ENCODE measurements around the gene KMT2E. TPM values are rescaled to one million over a fixed set of nuclear protein-coding genes. Genes with fewer than 3 reads are reported as not detected.

KMT2E gene
- total RNA-seq, 1 donor from 2014 or later = 109 TPM

GRCh38 chr7:105132335-105132734, 118.3 kb downstream of the KMT2E start:
- no peaks in the 10 kb centered on the region for H3K9me3 Mint-ChIP-seq
- no peak overlapping the region for H3K4me3 Mint-ChIP-seq
- H3K4me1 Mint-ChIP-seq = no peaks in the 10 kb centered on the region
- DNase-seq (ENCODE audit: low spot score in 2 of 2, unreplicated experiment in 2 of 2) = no peak
- H3K27me3 Mint-ChIP-seq (ENCODE audit: low read depth) = no peaks in the 10 kb centered on the region
- TF ChIP-seq CTCF (IDR thresholded peaks at IDR 0.05; ENCODE audit: unreplicated experiment) = no peak
- H3K27ac Mint-ChIP-seq = no peak overlapping the region
- peaks cover 7% of the 10 kb centered on the region for H3K36me3 Mint-ChIP-seq

GRCh38 chr7:105132835-105133234, 118.8 kb downstream of the KMT2E start:
- DNase-seq (ENCODE audit: low spot score in 2 of 2, unreplicated experiment in 2 of 2) = no peak
- Mint-ChIP-seq H3K9me3 (no peaks in the 10 kb centered on the region), H3K27me3 (ENCODE audit: low read depth) (no peaks in the 10 kb centered on the region), H3K36me3 (peaks cover 7% of the 10 kb centered on the region), H3K27ac (no peak overlapping the region), H3K4me1 (no peaks in the 10 kb centered on the region), H3K4me3 (no peak overlapping the region)
- TF ChIP-seq CTCF (IDR thresholded peaks at IDR 0.05; ENCODE audit: unreplicated experiment) = no peak

- H3K36me3 Mint-ChIP-seq = peaks cover 7% of the 10 kb centered on the region
- H3K4me3 Mint-ChIP-seq = no peak overlapping the region
- TF ChIP-seq CTCF (IDR thresholded peaks at IDR 0.05; ENCODE audit: unreplicated experiment) = no peak
- H3K4me1 Mint-ChIP-seq = no peaks in the 10 kb centered on the region
- H3K9me3 Mint-ChIP-seq = no peaks in the 10 kb centered on the region
- H3K27ac Mint-ChIP-seq = no peak overlapping the region
- no peaks in the 10 kb centered on the region for H3K27me3 Mint-ChIP-seq (ENCODE audit: low read depth)
- DNase-seq (ENCODE audit: low spot score in 2 of 2, unreplicated experiment in 2 of 2) = no peak
Observed at GRCh38 chr7:105133358-105133757, 119.4 kb downstream of the KMT2E start.

GRCh38 chr7:105133986-105134655, 120.1 kb downstream of the KMT2E start:
- H3K4me3 Mint-ChIP-seq = no peak overlapping the region
- no peaks in the 10 kb centered on the region for H3K27me3 Mint-ChIP-seq (ENCODE audit: low read depth)
- peaks cover 10% of the 10 kb centered on the region for H3K36me3 Mint-ChIP-seq
- TF ChIP-seq CTCF (IDR thresholded peaks at IDR 0.05; ENCODE audit: unreplicated experiment) = no peak
- no peak for DNase-seq (ENCODE audit: low spot score in 2 of 2, unreplicated experiment in 2 of 2)
- no peaks in the 10 kb centered on the region for H3K9me3 Mint-ChIP-seq
- H3K27ac Mint-ChIP-seq = no peak overlapping the region
- no peaks in the 10 kb centered on the region for H3K4me1 Mint-ChIP-seq

GRCh38 chr7:105136221-105136620, 122.2 kb downstream of the KMT2E start:
- no peak for DNase-seq (ENCODE audit: low spot score in 2 of 2, unreplicated experiment in 2 of 2)
- no peaks in the 10 kb centered on the region for H3K27me3 Mint-ChIP-seq (ENCODE audit: low read depth)
- H3K27ac Mint-ChIP-seq = no peak overlapping the region
- no peak overlapping the region for H3K4me3 Mint-ChIP-seq
- H3K9me3 Mint-ChIP-seq = no peaks in the 10 kb centered on the region
- H3K36me3 Mint-ChIP-seq = peaks cover 9% of the 10 kb centered on the region
- no peak for TF ChIP-seq CTCF (IDR thresholded peaks at IDR 0.05; ENCODE audit: unreplicated experiment)
- H3K4me1 Mint-ChIP-seq = no peaks in the 10 kb centered on the region

- peaks cover 13% of the 10 kb centered on the region for H3K36me3 Mint-ChIP-seq
- no peak for DNase-seq (ENCODE audit: low spot score in 2 of 2, unreplicated experiment in 2 of 2)
- no peak for TF ChIP-seq CTCF (IDR thresholded peaks at IDR 0.05; ENCODE audit: unreplicated experiment)
- H3K4me3 Mint-ChIP-seq = no peak overlapping the region
- H3K27me3 Mint-ChIP-seq (ENCODE audit: low read depth) = no peaks in the 10 kb centered on the region
- no peaks in the 10 kb centered on the region for H3K4me1 Mint-ChIP-seq
- H3K27ac Mint-ChIP-seq = no peak overlapping the region
- no peaks in the 10 kb centered on the region for H3K9me3 Mint-ChIP-seq
Observed at GRCh38 chr7:105137898-105138297, 123.9 kb downstream of the KMT2E start.
